H9 (cell line): ENCODE results near the gene RAB14. TPM values are rescaled to one million over a fixed set of nuclear protein-coding genes. Genes with fewer than 3 reads are reported as not detected.

ENCODE experiments used
- DNase-seq: peaks from one replicate; pipeline ENCODE4 v3.0.0-alpha.2; 2017
- H2AFZ ChIP-seq: one replicate; pipeline ENCODE4 v1.6.1; 2013; ENCODE audit warnings: mild to moderate bottlenecking, low read length, control low read depth, moderate library complexity
- H2AK5ac ChIP-seq: 2 replicates; pipeline ENCODE4 v1.6.1; 2013; ENCODE audit warnings: low read length, control low read depth, mixed read lengths; ENCODE audit not compliant: insufficient read length
- H2BK120ac ChIP-seq: one replicate; pipeline ENCODE4 v1.6.1; 2013; ENCODE audit warnings: low read depth, mild to moderate bottlenecking, low read length, control low read depth, inconsistent platforms; ENCODE audit not compliant: poor library complexity, severe bottlenecking
- H2BK12ac ChIP-seq: 2 replicates; pipeline ENCODE4 v1.6.1; 2013; ENCODE audit warnings: low read length, control low read depth, mixed read lengths, low read depth; ENCODE audit not compliant: insufficient read length
- H2BK15ac ChIP-seq: 2 replicates; pipeline ENCODE4 v1.6.1; 2013; ENCODE audit warnings: low read depth, low read length, control low read depth
- H2BK20ac ChIP-seq: one replicate; pipeline ENCODE4 v1.6.1; 2013; ENCODE audit warnings: low read depth, mild to moderate bottlenecking, low read length, control low read depth, inconsistent platforms; ENCODE audit not compliant: poor library complexity, severe bottlenecking
- H2BK5ac ChIP-seq: 2 replicates; pipeline ENCODE4 v1.6.1; 2013; ENCODE audit warnings: low read length, control low read depth, mixed read lengths; ENCODE audit not compliant: insufficient read length
- H3K14ac ChIP-seq: 2 replicates; pipeline ENCODE4 v1.6.1; 2013; ENCODE audit warnings: low read length, control low read depth; ENCODE audit not compliant: insufficient read depth
- H3K18ac ChIP-seq: 2 replicates; pipeline ENCODE4 v1.6.1; 2013; ENCODE audit warnings: low read depth, mild to moderate bottlenecking, mixed read lengths, low read length, control low read depth; ENCODE audit not compliant: insufficient read length
- H3K23ac ChIP-seq: 2 replicates; pipeline ENCODE4 v1.6.1; 2013; ENCODE audit warnings: low read length, control low read depth, mixed read lengths, low read depth; ENCODE audit not compliant: insufficient read length
- H3K23me2 ChIP-seq: 2 replicates; pipeline ENCODE4 v1.6.1; 2013; ENCODE audit warnings: low read depth, mild to moderate bottlenecking, mixed read lengths, low read length, control low read depth; ENCODE audit not compliant: insufficient read length, poor library complexity, severe bottlenecking
- H3K27ac ChIP-seq: 2 replicates; pipeline ENCODE4 v1.5.1; 2013; ENCODE audit warnings: low read length, control low read depth, mixed read lengths, low read depth; ENCODE audit not compliant: insufficient read length
- H3K27me3 ChIP-seq: 2 replicates; pipeline ENCODE4 v1.6.1; 2013; ENCODE audit warnings: low read length, control low read depth, inconsistent platforms; ENCODE audit not compliant: insufficient read depth
- H3K4ac ChIP-seq: 2 replicates; pipeline ENCODE4 v1.6.1; 2013; ENCODE audit warnings: low read depth, mild to moderate bottlenecking, control low read depth, inconsistent platforms, low read length, moderate library complexity
- H3K4me1 ChIP-seq: 2 replicates; pipeline ENCODE4 v1.6.1; 2013; ENCODE audit warnings: low read length, control low read depth, inconsistent platforms; ENCODE audit not compliant: insufficient read depth
- H3K4me2 ChIP-seq: 2 replicates; pipeline ENCODE4 v1.6.1; 2013; ENCODE audit warnings: low read length, control low read depth, mixed read lengths; ENCODE audit not compliant: insufficient read length, insufficient read depth
- H3K56ac ChIP-seq: 2 replicates; pipeline ENCODE4 v1.6.1; 2013; ENCODE audit warnings: low read depth, mild to moderate bottlenecking, mixed read lengths, low read length, control low read depth; ENCODE audit not compliant: insufficient read length
- H3K79me1 ChIP-seq: 2 replicates; pipeline ENCODE4 v1.6.1; 2013; ENCODE audit warnings: low read depth, mild to moderate bottlenecking, moderate library complexity, low read length, control low read depth, inconsistent platforms; ENCODE audit not compliant: insufficient read depth, poor library complexity, severe bottlenecking
- H3K79me2 ChIP-seq: 2 replicates; pipeline ENCODE4 v1.6.1; 2013; ENCODE audit warnings: low read length, control low read depth, inconsistent platforms; ENCODE audit not compliant: insufficient read depth
- H3K9ac ChIP-seq: 2 replicates; pipeline ENCODE4 v1.6.1; 2013; ENCODE audit warnings: low read length, control low read depth, mixed read lengths; ENCODE audit not compliant: insufficient read length; ENCODE audit errors: extremely low read depth
- H3K9me3 ChIP-seq: one replicate; pipeline ENCODE4 v1.6.1; 2013; ENCODE audit warnings: low read depth, low read length, inconsistent platforms; ENCODE audit not compliant: control insufficient read depth
- H3T11ph ChIP-seq: one replicate; pipeline ENCODE4 v1.6.1; 2013; ENCODE audit warnings: mild to moderate bottlenecking, low read length, control low read depth, inconsistent platforms
- H4K20me1 ChIP-seq: one replicate; pipeline ENCODE4 v1.6.1; 2013; ENCODE audit not compliant: control insufficient read depth, insufficient read length, insufficient read depth
- H4K5ac ChIP-seq: 2 replicates; pipeline ENCODE4 v1.6.1; 2013; ENCODE audit warnings: low read depth, mild to moderate bottlenecking, mixed read lengths, low read length, control low read depth; ENCODE audit not compliant: insufficient read length
- H4K8ac ChIP-seq: replicated peaks from 2 replicates; pipeline ENCODE4 v1.6.1; 2013; ENCODE audit warnings: low read length, control low read depth, mixed read lengths, low read depth; ENCODE audit not compliant: insufficient read length
- H4K91ac ChIP-seq: 2 replicates; pipeline ENCODE4 v1.6.1; 2013; ENCODE audit warnings: low read depth, mild to moderate bottlenecking, moderate library complexity, mixed read lengths, low read length, control low read depth; ENCODE audit not compliant: insufficient read length
- H3K27ac Mint-ChIP-seq, 3 experiments: 2 replicates in 2 of 3; 3 replicates in 1 of 3; pipeline ENCODE4 v1.8.0; 2020 to 2021; ENCODE audit warnings: mixed read lengths in 3 of 3, mild to moderate bottlenecking in 1 of 3, moderate library complexity in 1 of 3
- H3K27me3 Mint-ChIP-seq: 2 replicates; pipeline ENCODE4 v1.8.0; 2021; ENCODE audit warnings: low read depth, mild to moderate bottlenecking, moderate library complexity, mixed read lengths
- H3K36me3 Mint-ChIP-seq, 3 experiments: 2 replicates in 2 of 3; 3 replicates in 1 of 3; pipeline ENCODE4 v1.8.0; 2020 to 2021; ENCODE audit warnings: low read depth in 3 of 3, mixed read lengths in 3 of 3; ENCODE audit not compliant: insufficient read depth in 1 of 3
- H3K4me1 Mint-ChIP-seq, 2 experiments: 2 replicates each; pipeline ENCODE4 v1.8.0; 2020; ENCODE audit warnings: mixed read lengths in 2 of 2
- H3K4me3 Mint-ChIP-seq, 2 experiments: 2 replicates in 1 of 2; 3 replicates in 1 of 2; pipeline ENCODE4 v1.8.0; 2020 to 2021; ENCODE audit warnings: mild to moderate bottlenecking in 2 of 2, mixed read lengths in 2 of 2, moderate library complexity in 1 of 2
- H3K9me3 Mint-ChIP-seq, 2 experiments: 2 replicates in 1 of 2; 3 replicates in 1 of 2; pipeline ENCODE4 v1.8.0; 2020; ENCODE audit warnings: mild to moderate bottlenecking in 2 of 2, mixed read lengths in 2 of 2, moderate library complexity in 1 of 2
- CTCF ChIP-seq: fragments of 200-600 bp; sonication (generic); conservative IDR thresholded peaks from 3 replicates; pipeline ENCODE4 v1.8.0; 2021; ENCODE audit warnings: antibody characterized with exemption, mild to moderate bottlenecking
- WGBS: extraction: QIAGEN DNeasy Blood & Tissue Kit; methylation state at CpG from one replicate; pipeline ENCODE4 v1.1.7; 2013; ENCODE audit warnings: missing lambda C conversion rate, low lambda C conversion rate, mixed read lengths; ENCODE audit not compliant: insufficient read length; ENCODE audit errors: extremely low coverage; 5-methylcytosine and 5-hydroxymethylcytosine counted together
- total RNA-seq: library from RNA; stranded (reverse); gene quantifications from 2 replicates; pipeline ENCODE4 v1.2.1, GENCODE V29; 2021

RAB14 gene
- total RNA-seq, 1 experiment from 2014 or later, result 33.6 TPM

GRCh38 chr9:121192959-121193640, 8.6 kb downstream of the RAB14 start:
- no peaks in the 10 kb centered on the region for H3K9me3 ChIP-seq
- no peak for DNase-seq
- H2AK5ac ChIP-seq, result no peak overlapping the region
- no peak overlapping the region for H2BK20ac ChIP-seq
- Mint-ChIP-seq H3K4me3 (no peak overlapping the region), H3K27ac (peak overlapping the region in 1 of 3 experiments; percentile 16; a peak in 1 of 7 replicates), H3K4me1 (peaks cover 17 to 19% of the 10 kb centered on the region in 2 experiments; a peak in 3 of 4 replicates), H3K36me3 (peaks cover 0 to 3% (median 1%) of the 10 kb centered on the region in 3 experiments; a peak in 1 of 7 replicates), H3K9me3 (no peaks in the 10 kb centered on the region), H3K27me3 (no peaks in the 10 kb centered on the region)
- no peak overlapping the region for H2BK12ac ChIP-seq
- H3K9ac ChIP-seq, result no peak overlapping the region
- H4K8ac ChIP-seq, result no peak overlapping the region
- H3K23ac ChIP-seq, result no peak overlapping the region
- peaks cover 3% of the 10 kb centered on the region for H3K79me1 ChIP-seq
- TF ChIP-seq CTCF, result no peak
- no peak overlapping the region for H3T11ph ChIP-seq
- no peaks in the 10 kb centered on the region for H3K4me1 ChIP-seq
- no peak overlapping the region for H2BK15ac ChIP-seq
- H2BK120ac ChIP-seq, result no peak overlapping the region
- no peak overlapping the region for H2AFZ ChIP-seq
- H3K27ac ChIP-seq, result no peak overlapping the region
- no peak overlapping the region for H3K4ac ChIP-seq
- H3K14ac ChIP-seq, result no peak overlapping the region
- peaks cover 7% of the 10 kb centered on the region; the same call in 1 of the 2 replicates for H3K79me2 ChIP-seq
- no peak overlapping the region for H3K18ac ChIP-seq
- H3K23me2 ChIP-seq, result no peaks in the 10 kb centered on the region
- H3K27me3 ChIP-seq, result no peaks in the 10 kb centered on the region
- no peak overlapping the region for H4K91ac ChIP-seq
- no peak overlapping the region for H4K5ac ChIP-seq
- WGBS, result no CpG with 5 or more reads among the region's 1 CpG
- H2BK5ac ChIP-seq, result no peak overlapping the region
- H4K20me1 ChIP-seq, result no peaks in the 10 kb centered on the region
- no peak overlapping the region for H3K56ac ChIP-seq
- H3K4me2 ChIP-seq, result no peak overlapping the region
